DND-41 (cell line): ENCODE data around the gene ST6GALNAC3.

Experiments
- EZH2 ChIP-seq: IDR thresholded peaks from 3 replicates; pipeline ENCODE4 v1.6.1; 2012; ENCODE audit warnings: borderline replicate concordance, low read depth, mild to moderate bottlenecking, moderate library complexity, low read length, inconsistent platforms; ENCODE audit not compliant: severe bottlenecking
- TF ChIP-seq, protein P1 (sequence below): IDR thresholded peaks from 2 replicates; pipeline ENCODE4 v1.5.1; 2012; ENCODE audit warnings: borderline replicate concordance, low read length, moderate library complexity, mild to moderate bottlenecking; ENCODE audit not compliant: poor library complexity, severe bottlenecking; ENCODE audit errors: extremely low read depth

GRCh38 chr1:76374086-76374485 lies 299.5 kb downstream of the ST6GALNAC3 start:
- TF ChIP-seq, protein P1, sequence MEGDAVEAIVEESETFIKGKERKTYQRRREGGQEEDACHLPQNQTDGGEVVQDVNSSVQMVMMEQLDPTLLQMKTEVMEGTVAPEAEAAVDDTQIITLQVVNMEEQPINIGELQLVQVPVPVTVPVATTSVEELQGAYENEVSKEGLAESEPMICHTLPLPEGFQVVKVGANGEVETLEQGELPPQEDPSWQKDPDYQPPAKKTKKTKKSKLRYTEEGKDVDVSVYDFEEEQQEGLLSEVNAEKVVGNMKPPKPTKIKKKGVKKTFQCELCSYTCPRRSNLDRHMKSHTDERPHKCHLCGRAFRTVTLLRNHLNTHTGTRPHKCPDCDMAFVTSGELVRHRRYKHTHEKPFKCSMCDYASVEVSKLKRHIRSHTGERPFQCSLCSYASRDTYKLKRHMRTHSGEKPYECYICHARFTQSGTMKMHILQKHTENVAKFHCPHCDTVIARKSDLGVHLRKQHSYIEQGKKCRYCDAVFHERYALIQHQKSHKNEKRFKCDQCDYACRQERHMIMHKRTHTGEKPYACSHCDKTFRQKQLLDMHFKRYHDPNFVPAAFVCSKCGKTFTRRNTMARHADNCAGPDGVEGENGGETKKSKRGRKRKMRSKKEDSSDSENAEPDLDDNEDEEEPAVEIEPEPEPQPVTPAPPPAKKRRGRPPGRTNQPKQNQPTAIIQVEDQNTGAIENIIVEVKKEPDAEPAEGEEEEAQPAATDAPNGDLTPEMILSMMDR = no peak
- no peak for TF ChIP-seq EZH2
